HG02610 (cell line): ENCODE results near the gene PIM1.

ENCODE experiments used
- ATAC-seq: cut with Tn5 transposase; IDR thresholded peaks from one replicate; pipeline ENCODE4 v1.9.1; 2021; ENCODE audit warnings: mild to moderate bottlenecking, moderate library complexity; ENCODE audit not compliant: unreplicated experiment

PIM1 gene

GRCh38 chr6:37218511-37218910 is 48.6 kb downstream of the PIM1 start:
- no peak for ATAC-seq

GRCh38 chr6:37221585-37222124 is 51.7 kb downstream of the PIM1 start:
- ATAC-seq: no peak

- ATAC-seq: peak; percentile 96
These were observed 52.4 kb downstream of the PIM1 start for GRCh38 chr6:37222125-37222967.

- no peak for ATAC-seq
These were observed 53.0 kb downstream of the PIM1 start for GRCh38 chr6:37222992-37223391.
